Panc1 (cell line): ENCODE results near the gene CTTNBP2NL.

Source experiments
- POLR2AphosphoS5 ChIP-seq: IDR thresholded peaks from 2 replicates; pipeline ENCODE4 v1.6.1; 2012; ENCODE audit warnings: mild to moderate bottlenecking, low read depth, low read length, moderate library complexity
- SIN3A ChIP-seq: IDR thresholded peaks from 2 replicates; pipeline ENCODE4 v1.6.1; 2012; ENCODE audit warnings: low read depth, mild to moderate bottlenecking, low read length, moderate library complexity, borderline replicate concordance; ENCODE audit not compliant: insufficient read depth
- TCF7L2 ChIP-seq: IDR thresholded peaks from 2 replicates; pipeline ENCODE4 v1.6.1; 2011; ENCODE audit warnings: mild to moderate bottlenecking, low read depth, low read length, inconsistent platforms
- TF ChIP-seq, protein P1 (sequence below): fragments of 450-650 bp; IDR thresholded peaks from 2 replicates; pipeline ENCODE4 v1.5.1; 2017; ENCODE audit warnings: mild to moderate bottlenecking
- TF ChIP-seq, protein P2 (sequence below), 2 experiments: IDR thresholded peaks; 2 replicates each; pipeline ENCODE4 v1.6.1; 2011 to 2012; ENCODE audit warnings: low read depth in 2 of 2, control low read depth in 1 of 2, low read length in 1 of 2, mild to moderate bottlenecking in 1 of 2, moderate library complexity in 1 of 2; ENCODE audit not compliant: insufficient read depth in 1 of 2

DNA sequence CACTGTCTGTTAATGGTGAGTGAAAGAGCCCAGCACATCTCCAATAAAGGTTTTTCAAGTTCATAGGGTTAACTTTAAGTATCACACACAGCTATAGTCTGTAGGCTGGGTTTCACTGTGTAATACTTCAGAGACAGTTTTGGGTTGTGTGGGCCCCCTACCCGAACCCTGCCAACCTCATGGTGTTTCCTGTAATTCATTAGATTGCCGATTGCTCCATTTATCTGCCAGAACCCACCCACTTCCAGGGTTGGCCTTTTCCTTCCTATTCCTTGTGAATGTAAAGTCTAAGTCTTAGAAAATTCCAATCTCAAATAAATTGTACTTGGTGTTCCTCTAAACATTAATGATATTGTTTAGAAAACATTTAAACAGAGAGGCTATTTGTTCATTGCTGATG, 43.6 kb downstream of the CTTNBP2NL start:
- no peak for TF ChIP-seq TCF7L2
- TF ChIP-seq, protein P1, sequence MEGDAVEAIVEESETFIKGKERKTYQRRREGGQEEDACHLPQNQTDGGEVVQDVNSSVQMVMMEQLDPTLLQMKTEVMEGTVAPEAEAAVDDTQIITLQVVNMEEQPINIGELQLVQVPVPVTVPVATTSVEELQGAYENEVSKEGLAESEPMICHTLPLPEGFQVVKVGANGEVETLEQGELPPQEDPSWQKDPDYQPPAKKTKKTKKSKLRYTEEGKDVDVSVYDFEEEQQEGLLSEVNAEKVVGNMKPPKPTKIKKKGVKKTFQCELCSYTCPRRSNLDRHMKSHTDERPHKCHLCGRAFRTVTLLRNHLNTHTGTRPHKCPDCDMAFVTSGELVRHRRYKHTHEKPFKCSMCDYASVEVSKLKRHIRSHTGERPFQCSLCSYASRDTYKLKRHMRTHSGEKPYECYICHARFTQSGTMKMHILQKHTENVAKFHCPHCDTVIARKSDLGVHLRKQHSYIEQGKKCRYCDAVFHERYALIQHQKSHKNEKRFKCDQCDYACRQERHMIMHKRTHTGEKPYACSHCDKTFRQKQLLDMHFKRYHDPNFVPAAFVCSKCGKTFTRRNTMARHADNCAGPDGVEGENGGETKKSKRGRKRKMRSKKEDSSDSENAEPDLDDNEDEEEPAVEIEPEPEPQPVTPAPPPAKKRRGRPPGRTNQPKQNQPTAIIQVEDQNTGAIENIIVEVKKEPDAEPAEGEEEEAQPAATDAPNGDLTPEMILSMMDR = no peak
- TF ChIP-seq POLR2AphosphoS5 = no peak
- TF ChIP-seq SIN3A = no peak
- TF ChIP-seq, protein P2, sequence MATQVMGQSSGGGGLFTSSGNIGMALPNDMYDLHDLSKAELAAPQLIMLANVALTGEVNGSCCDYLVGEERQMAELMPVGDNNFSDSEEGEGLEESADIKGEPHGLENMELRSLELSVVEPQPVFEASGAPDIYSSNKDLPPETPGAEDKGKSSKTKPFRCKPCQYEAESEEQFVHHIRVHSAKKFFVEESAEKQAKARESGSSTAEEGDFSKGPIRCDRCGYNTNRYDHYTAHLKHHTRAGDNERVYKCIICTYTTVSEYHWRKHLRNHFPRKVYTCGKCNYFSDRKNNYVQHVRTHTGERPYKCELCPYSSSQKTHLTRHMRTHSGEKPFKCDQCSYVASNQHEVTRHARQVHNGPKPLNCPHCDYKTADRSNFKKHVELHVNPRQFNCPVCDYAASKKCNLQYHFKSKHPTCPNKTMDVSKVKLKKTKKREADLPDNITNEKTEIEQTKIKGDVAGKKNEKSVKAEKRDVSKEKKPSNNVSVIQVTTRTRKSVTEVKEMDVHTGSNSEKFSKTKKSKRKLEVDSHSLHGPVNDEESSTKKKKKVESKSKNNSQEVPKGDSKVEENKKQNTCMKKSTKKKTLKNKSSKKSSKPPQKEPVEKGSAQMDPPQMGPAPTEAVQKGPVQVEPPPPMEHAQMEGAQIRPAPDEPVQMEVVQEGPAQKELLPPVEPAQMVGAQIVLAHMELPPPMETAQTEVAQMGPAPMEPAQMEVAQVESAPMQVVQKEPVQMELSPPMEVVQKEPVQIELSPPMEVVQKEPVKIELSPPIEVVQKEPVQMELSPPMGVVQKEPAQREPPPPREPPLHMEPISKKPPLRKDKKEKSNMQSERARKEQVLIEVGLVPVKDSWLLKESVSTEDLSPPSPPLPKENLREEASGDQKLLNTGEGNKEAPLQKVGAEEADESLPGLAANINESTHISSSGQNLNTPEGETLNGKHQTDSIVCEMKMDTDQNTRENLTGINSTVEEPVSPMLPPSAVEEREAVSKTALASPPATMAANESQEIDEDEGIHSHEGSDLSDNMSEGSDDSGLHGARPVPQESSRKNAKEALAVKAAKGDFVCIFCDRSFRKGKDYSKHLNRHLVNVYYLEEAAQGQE (IDR thresholded peaks at IDR 0.05; ENCODE audit: insufficient read depth in 1 of 2, low read depth in 2 of 2, low read length in 1 of 2) = no peak
